ENCODE data around the gene DSCAM. TPM values are rescaled to one million over a fixed set of nuclear protein-coding genes. Genes with fewer than 3 reads are reported as not detected.

Gene DSCAM
- total and polyA plus RNA-seq, 2 experiments from 2014 or later = not detected

GRCh38 chr21:40729761-40730425 is 117.1 kb downstream of the DSCAM start:
- no peaks in the 10 kb centered on the region for H3F3A ChIP-seq (ENCODE audit: insufficient read depth)
- no peak for DNase-seq
- H3K4me3 ChIP-seq = no peak overlapping the region
- H3K4me2 ChIP-seq (ENCODE audit: unreplicated experiment) = no peak overlapping the region
- H3K79me2 ChIP-seq (ENCODE audit: insufficient read depth) = no peaks in the 10 kb centered on the region
- no peaks in the 10 kb centered on the region for H3K27me3 ChIP-seq (replicated peaks; ENCODE audit: insufficient read depth)
- no peaks in the 10 kb centered on the region for H3K4me1 ChIP-seq (ENCODE audit: insufficient read depth)
- in situ Hi-C loops (cut with MboI) = no loop called here
- no peaks in the 10 kb centered on the region for H3K36me3 ChIP-seq (ENCODE audit: low read depth)
- H3K9ac ChIP-seq = no peak overlapping the region
- no peaks in the 10 kb centered on the region for H4K20me1 ChIP-seq (ENCODE audit: insufficient read depth)
- no peak overlapping the region for H2AFZ ChIP-seq
- no peaks in the 10 kb centered on the region for H3K9me3 ChIP-seq (ENCODE audit: low read depth)
- WGBS, 2 experiments (ENCODE audit: low coverage in 1 of 2, low lambda C conversion rate in 2 of 2, missing lambda C conversion rate in 2 of 2) = 29 to 34% methylated on average over 8 of the region's 8 CpGs
- H3K27ac ChIP-seq = no peak overlapping the region
- TF ChIP-seq EZH2 (IDR thresholded peaks at IDR 0.05; ENCODE audit: insufficient read depth, poor library complexity, severe bottlenecking) (no peak), EZH2phosphoT487 (IDR thresholded peaks at IDR 0.05; ENCODE audit: insufficient read depth, low read depth) (no peak)
- H3K9me2 ChIP-seq (ENCODE audit: insufficient read depth) = no peaks in the 10 kb centered on the region

GRCh38 chr21:40723966-40724365 is 123.0 kb downstream of the DSCAM start:
- H3K4me2 ChIP-seq (ENCODE audit: unreplicated experiment) = no peak overlapping the region
- no peak overlapping the region for H2AFZ ChIP-seq
- whole genome bisulfite sequencing, 2 experiments (ENCODE audit: low coverage in 1 of 2, low lambda C conversion rate in 2 of 2, missing lambda C conversion rate in 2 of 2) = 39 to 41% methylated on average over 5 of the region's 5 CpGs
- H3K27me3 ChIP-seq (replicated peaks; ENCODE audit: insufficient read depth) = no peaks in the 10 kb centered on the region
- DNase-seq = no peak
- H3K9me2 ChIP-seq (ENCODE audit: insufficient read depth) = no peaks in the 10 kb centered on the region
- peaks cover 14% of the 10 kb centered on the region for H3K9me3 ChIP-seq (ENCODE audit: low read depth)
- H3K79me2 ChIP-seq (ENCODE audit: insufficient read depth) = no peaks in the 10 kb centered on the region
- H3F3A ChIP-seq (ENCODE audit: insufficient read depth) = no peaks in the 10 kb centered on the region
- TF ChIP-seq EZH2phosphoT487 (IDR thresholded peaks at IDR 0.05; ENCODE audit: insufficient read depth, low read depth) (no peak), EZH2 (IDR thresholded peaks at IDR 0.05; ENCODE audit: insufficient read depth, poor library complexity, severe bottlenecking) (no peak)
- no peaks in the 10 kb centered on the region for H3K4me1 ChIP-seq (ENCODE audit: insufficient read depth)
- no peak overlapping the region for H3K4me3 ChIP-seq
- in situ Hi-C loops (cut with MboI) = no loop called here
- H3K27ac ChIP-seq = no peak overlapping the region
- no peaks in the 10 kb centered on the region for H3K36me3 ChIP-seq (ENCODE audit: low read depth)
- H4K20me1 ChIP-seq (ENCODE audit: insufficient read depth) = no peaks in the 10 kb centered on the region
- no peak overlapping the region for H3K9ac ChIP-seq

GRCh38 chr21:40723317-40723716 is 123.6 kb downstream of the DSCAM start:
- no peak for DNase-seq
- no peak overlapping the region for H2AFZ ChIP-seq
- no peaks in the 10 kb centered on the region for H3K9me2 ChIP-seq (ENCODE audit: insufficient read depth)
- H3F3A ChIP-seq (ENCODE audit: insufficient read depth) = no peaks in the 10 kb centered on the region
- no peaks in the 10 kb centered on the region for H4K20me1 ChIP-seq (ENCODE audit: insufficient read depth)
- H3K4me3 ChIP-seq = no peak overlapping the region
- WGBS, 2 experiments (ENCODE audit: low coverage in 1 of 2, low lambda C conversion rate in 2 of 2, missing lambda C conversion rate in 2 of 2) = 34 to 40% methylated on average over 2 of the region's 2 CpGs
- H3K36me3 ChIP-seq (ENCODE audit: low read depth) = no peaks in the 10 kb centered on the region
- H3K79me2 ChIP-seq (ENCODE audit: insufficient read depth) = no peaks in the 10 kb centered on the region
- H3K27ac ChIP-seq = no peak overlapping the region
- no peaks in the 10 kb centered on the region for H3K4me1 ChIP-seq (ENCODE audit: insufficient read depth)
- in situ Hi-C loops (cut with MboI) = no loop called here
- H3K4me2 ChIP-seq (ENCODE audit: unreplicated experiment) = no peak overlapping the region
- peaks cover 14% of the 10 kb centered on the region for H3K9me3 ChIP-seq (ENCODE audit: low read depth)
- no peaks in the 10 kb centered on the region for H3K27me3 ChIP-seq (replicated peaks; ENCODE audit: insufficient read depth)
- no peak for TF ChIP-seq EZH2phosphoT487 (IDR thresholded peaks at IDR 0.05; ENCODE audit: insufficient read depth, low read depth)
- no peak for TF ChIP-seq EZH2 (IDR thresholded peaks at IDR 0.05; ENCODE audit: insufficient read depth, poor library complexity, severe bottlenecking)
- H3K9ac ChIP-seq = no peak overlapping the region

- H3F3A ChIP-seq (ENCODE audit: insufficient read depth) = no peaks in the 10 kb centered on the region
- peaks cover 14% of the 10 kb centered on the region for H3K9me3 ChIP-seq (ENCODE audit: low read depth)
- H2AFZ ChIP-seq = no peak overlapping the region
- 44 to 47% methylated on average over 1 of the region's 1 CpG for WGBS, 2 experiments (ENCODE audit: low coverage in 1 of 2, low lambda C conversion rate in 2 of 2, missing lambda C conversion rate in 2 of 2)
- no peaks in the 10 kb centered on the region for H4K20me1 ChIP-seq (ENCODE audit: insufficient read depth)
- in situ Hi-C loops (cut with MboI) = no loop called here
- H3K4me2 ChIP-seq (ENCODE audit: unreplicated experiment) = no peak overlapping the region
- no peaks in the 10 kb centered on the region for H3K4me1 ChIP-seq (ENCODE audit: insufficient read depth)
- H3K9me2 ChIP-seq (ENCODE audit: insufficient read depth) = no peaks in the 10 kb centered on the region
- H3K9ac ChIP-seq = no peak overlapping the region
- no peak for DNase-seq
- no peaks in the 10 kb centered on the region for H3K79me2 ChIP-seq (ENCODE audit: insufficient read depth)
- TF ChIP-seq EZH2 (IDR thresholded peaks at IDR 0.05; ENCODE audit: insufficient read depth, poor library complexity, severe bottlenecking) = no peak
- no peak for TF ChIP-seq EZH2phosphoT487 (IDR thresholded peaks at IDR 0.05; ENCODE audit: insufficient read depth, low read depth)
- H3K36me3 ChIP-seq (ENCODE audit: low read depth) = no peaks in the 10 kb centered on the region
- H3K4me3 ChIP-seq = no peak overlapping the region
- no peak overlapping the region for H3K27ac ChIP-seq
- no peaks in the 10 kb centered on the region for H3K27me3 ChIP-seq (replicated peaks; ENCODE audit: insufficient read depth)
Measured at GRCh38 chr21:40719615-40720014, 127.3 kb downstream of the DSCAM start.
